ENCODE data around the gene EFS. TPM values are rescaled to one million over a fixed set of nuclear protein-coding genes. Genes with fewer than 3 reads are reported as not detected.

The EFS gene
- total RNA-seq, 1 experiment from 2014 or later: 0.14 TPM

GRCh38 chr14:23380197-23380914 is 15.4 kb upstream of the EFS start:
- peaks cover 14% of the 10 kb centered on the region for H3K27me3 Mint-ChIP-seq (ENCODE audit: insufficient read depth, unreplicated experiment)
- CTCF ChIA-PET: interaction anchor here (0.6 to 2.1 kb wide), 11 partner anchors 11 to 117 kb away, joined by 3 to 12 read pairs (median 4); partner anchors contain the start of genes HOMEZ, PABPN1, PPP1R3E and SLC22A17
- H3K9me3 ChIP-seq: no peaks in the 10 kb centered on the region

GRCh38 chr14:23379366-23380196 is 14.6 kb upstream of the EFS start:
- Histone ChIP-seq H3K27me3 (replicated peaks; ENCODE audit: control insufficient read depth, insufficient read depth, low read length) (no peaks in the 10 kb centered on the region), H3K4me3 (ENCODE audit: low read depth, low read length) (no peak overlapping the region), H3K36me3 (ENCODE audit: control insufficient read depth, insufficient read depth, low read length) (no peaks in the 10 kb centered on the region), H3K9me3 (no peaks in the 10 kb centered on the region), H3K4me1 (no peaks in the 10 kb centered on the region)
- ChIA-PET CTCF (interaction anchor here (0.5 to 2.1 kb wide), 12 partner anchors 10 to 217 kb away, joined by 3 to 12 read pairs (median 4); partner anchors contain the start of genes HOMEZ, PABPN1, PPP1R3E and SLC22A17), POLR2A (no interaction called here)
- intact Hi-C loops (cut with micrococcal nuclease; ENCODE audit: unreplicated experiment): loop anchor here (1.0 to 10.0 kb wide), 6 partner anchors 27 to 688 kb away; partner anchors contain the start of genes NGDN and SLC22A17
- no peaks in the 10 kb centered on the region for H3K9me3 Mint-ChIP-seq (ENCODE audit: unreplicated experiment)
- peaks cover 14% of the 10 kb centered on the region for H3K27me3 Mint-ChIP-seq (ENCODE audit: insufficient read depth, unreplicated experiment)
- H3K4me3 Mint-ChIP-seq (ENCODE audit: unreplicated experiment): no peak overlapping the region
- peak; percentile 92 to 97 for TF ChIP-seq CTCF (IDR thresholded peaks at IDR 0.05; ENCODE audit: insufficient read depth in 1 of 2, low read depth in 1 of 2, low read length in 1 of 2, severe bottlenecking in 1 of 2, unreplicated experiment in 1 of 2)
- peak; percentile 62 to 73 for DNase-seq
- no peaks in the 10 kb centered on the region for H3K4me1 Mint-ChIP-seq (ENCODE audit: low read depth, unreplicated experiment)
- BruUV-seq (replicated peaks): no TSS peak
- H3K27ac Mint-ChIP-seq (ENCODE audit: unreplicated experiment): no peak overlapping the region
- no peaks in the 10 kb centered on the region for H3K36me3 Mint-ChIP-seq (ENCODE audit: insufficient read depth, unreplicated experiment)

More at GRCh38 chr14:23380197-23380914, 15.4 kb upstream of the EFS start:
- POLR2A ChIA-PET: no interaction called here
- Mint-ChIP-seq H3K4me3 (ENCODE audit: unreplicated experiment) (no peak overlapping the region), H3K9me3 (ENCODE audit: unreplicated experiment) (no peaks in the 10 kb centered on the region), H3K4me1 (ENCODE audit: low read depth, unreplicated experiment) (no peaks in the 10 kb centered on the region), H3K36me3 (ENCODE audit: insufficient read depth, unreplicated experiment) (no peaks in the 10 kb centered on the region), H3K27ac (ENCODE audit: unreplicated experiment) (no peak overlapping the region)
- Histone ChIP-seq H3K27me3 (replicated peaks; ENCODE audit: control insufficient read depth, insufficient read depth, low read length) (no peaks in the 10 kb centered on the region), H3K36me3 (ENCODE audit: control insufficient read depth, insufficient read depth, low read length) (no peaks in the 10 kb centered on the region), H3K4me1 (no peaks in the 10 kb centered on the region), H3K4me3 (ENCODE audit: low read depth, low read length) (no peak overlapping the region)
- no peak for DNase-seq
- TF ChIP-seq CTCF (IDR thresholded peaks at IDR 0.05; ENCODE audit: insufficient read depth in 1 of 2, low read depth in 1 of 2, low read length in 1 of 2, severe bottlenecking in 1 of 2, unreplicated experiment in 1 of 2): no peak
- BruUV-seq (replicated peaks): no TSS peak
- intact Hi-C loops (cut with micrococcal nuclease; ENCODE audit: unreplicated experiment): loop anchor here (1.0 to 10.0 kb wide), 5 partner anchors 28 to 274 kb away; partner anchors contain the start of genes NGDN and SLC22A17

GRCh38 chr14:23378612-23379220 is 13.7 kb upstream of the EFS start:
- Histone ChIP-seq H3K27me3 (replicated peaks; ENCODE audit: control insufficient read depth, insufficient read depth, low read length) (no peaks in the 10 kb centered on the region), H3K4me3 (ENCODE audit: low read depth, low read length) (no peak overlapping the region), H3K9me3 (no peaks in the 10 kb centered on the region), H3K36me3 (ENCODE audit: control insufficient read depth, insufficient read depth, low read length) (no peaks in the 10 kb centered on the region), H3K4me1 (no peaks in the 10 kb centered on the region)
- CTCF ChIA-PET: interaction anchor here (0.5 to 2.1 kb wide), 3 partner anchors 52 to 217 kb away, joined by 4 to 12 read pairs (median 9); partner anchors contain the start of gene PPP1R3E
- no peak for DNase-seq
- Mint-ChIP-seq H3K4me1 (ENCODE audit: low read depth, unreplicated experiment) (no peaks in the 10 kb centered on the region), H3K27me3 (ENCODE audit: insufficient read depth, unreplicated experiment) (peaks cover 14% of the 10 kb centered on the region), H3K4me3 (ENCODE audit: unreplicated experiment) (no peak overlapping the region), H3K36me3 (ENCODE audit: insufficient read depth, unreplicated experiment) (no peaks in the 10 kb centered on the region), H3K27ac (ENCODE audit: unreplicated experiment) (no peak overlapping the region), H3K9me3 (ENCODE audit: unreplicated experiment) (no peaks in the 10 kb centered on the region)
- no TSS peak for BruUV-seq (replicated peaks)
- TF ChIP-seq CTCF (IDR thresholded peaks at IDR 0.05; ENCODE audit: insufficient read depth in 1 of 2, low read depth in 1 of 2, low read length in 1 of 2, severe bottlenecking in 1 of 2, unreplicated experiment in 1 of 2): no peak
- POLR2A ChIA-PET: no interaction called here
- intact Hi-C loops (cut with micrococcal nuclease; ENCODE audit: unreplicated experiment): loop anchor here (5.0 kb wide), 1 partner anchor 689 kb away; no protein-coding TSS in a partner anchor
